Fibroblast of lung (primary cell): Measurements from ENCODE around the gene COBL. TPM values are rescaled to one million over a fixed set of nuclear protein-coding genes. Genes with fewer than 3 reads are reported as not detected.

ENCODE experiments used
- DNase-seq, 2 donors: peaks; one replicate each; pipeline versions ENCODE4 v3.0.0 to v3.0.0-alpha.2; 2010; ENCODE audit warnings: low read depth in 2 of 2
- H2AFZ ChIP-seq: 2 replicates; pipeline ENCODE4 v1.5.1; 2012; ENCODE audit warnings: low read length, control low read depth, inconsistent platforms
- H3K27ac ChIP-seq: 2 replicates; pipeline ENCODE4 v1.5.1; 2011; ENCODE audit warnings: low read length, control low read depth; ENCODE audit not compliant: insufficient read depth
- H3K27me3 ChIP-seq: 2 replicates; pipeline ENCODE4 v1.5.1; 2011; ENCODE audit warnings: mild to moderate bottlenecking, low read length; ENCODE audit not compliant: control insufficient read depth, insufficient read depth
- H3K36me3 ChIP-seq: 2 replicates; pipeline ENCODE4 v1.5.1; 2011; ENCODE audit warnings: low read length; ENCODE audit not compliant: control insufficient read depth, insufficient read depth
- H3K4me1 ChIP-seq: 2 replicates; pipeline ENCODE4 v1.5.1; 2011; ENCODE audit warnings: low read length; ENCODE audit not compliant: control insufficient read depth, insufficient read depth; ENCODE audit errors: extremely low read depth
- H3K4me2 ChIP-seq: 2 replicates; pipeline ENCODE4 v1.5.1; 2011; ENCODE audit warnings: low read length, control low read depth; ENCODE audit not compliant: insufficient read depth; ENCODE audit errors: extremely low read depth
- H3K4me3 ChIP-seq, 4 experiments: fragments of 200-600 bp in 1 of 4; sonication (generic) in 1 of 4; replicated peaks in 1 of 4; 2 replicates each; pipeline ENCODE4 v1.5.1; 2011 to 2016; ENCODE audit warnings: low read length in 4 of 4, low read depth in 3 of 4, mild to moderate bottlenecking in 3 of 4, control low read depth in 2 of 4, inconsistent platforms in 1 of 4, mixed read lengths in 1 of 4; ENCODE audit not compliant: insufficient read depth in 1 of 4; ENCODE audit errors: control extremely low read depth in 1 of 4
- H3K79me2 ChIP-seq: 2 replicates; pipeline ENCODE4 v1.5.1; 2012; ENCODE audit warnings: mild to moderate bottlenecking, low read length, inconsistent platforms; ENCODE audit not compliant: control insufficient read depth, insufficient read depth
- H3K9ac ChIP-seq: 2 replicates; pipeline ENCODE4 v1.5.1; 2011; ENCODE audit warnings: mild to moderate bottlenecking, low read length, control low read depth; ENCODE audit not compliant: insufficient read depth
- H3K9me3 ChIP-seq: 2 replicates; pipeline ENCODE4 v1.5.1; 2012; ENCODE audit warnings: low read depth, low read length; ENCODE audit not compliant: control insufficient read depth, insufficient read depth
- H4K20me1 ChIP-seq: 2 replicates; pipeline ENCODE4 v1.5.1; 2011; ENCODE audit warnings: low read length; ENCODE audit not compliant: control insufficient read depth, insufficient read depth; ENCODE audit errors: extremely low read depth
- EZH2 ChIP-seq: IDR thresholded peaks from 2 replicates; pipeline ENCODE4 v1.5.1; 2012; ENCODE audit warnings: low read length, control low read depth, mild to moderate bottlenecking; ENCODE audit errors: missing control alignments
- polyA plus RNA-seq, 2 donors: library from polyadenylated mRNA; depleted of rRNA in 1 of 2; stranded (reverse) in 1 of 2; unstranded in 1 of 2; fragments of >200 nt; gene quantifications; 2 replicates each; pipeline ENCODE4 v1.2.1, GENCODE V29; 2011 to 2012; ENCODE audit warnings: missing spikeins in 1 of 2
- total RNA-seq: library from RNA; depleted of rRNA; stranded (reverse); fragments of >200 nt; gene quantifications from 2 replicates; pipeline ENCODE4 v1.2.1, GENCODE V29; 2014
- TF ChIP-seq, protein P1 (sequence below), 2 donors: IDR thresholded peaks in 1 of 2; conservative IDR thresholded peaks in 1 of 2; 1 replicate in 1 of 2; 2 replicates in 1 of 2; pipeline ENCODE4 v1.5.1; 2011 to 2012; ENCODE audit warnings: low read length in 2 of 2, control low read depth in 1 of 2, inconsistent platforms in 1 of 2, low read depth in 1 of 2, mild to moderate bottlenecking in 1 of 2

COBL gene
- total and polyA plus RNA-seq, 2 donors (not counting 1 experiment from before 2014, with no cell fraction given) = 0.10 to 0.33 TPM

DNA sequence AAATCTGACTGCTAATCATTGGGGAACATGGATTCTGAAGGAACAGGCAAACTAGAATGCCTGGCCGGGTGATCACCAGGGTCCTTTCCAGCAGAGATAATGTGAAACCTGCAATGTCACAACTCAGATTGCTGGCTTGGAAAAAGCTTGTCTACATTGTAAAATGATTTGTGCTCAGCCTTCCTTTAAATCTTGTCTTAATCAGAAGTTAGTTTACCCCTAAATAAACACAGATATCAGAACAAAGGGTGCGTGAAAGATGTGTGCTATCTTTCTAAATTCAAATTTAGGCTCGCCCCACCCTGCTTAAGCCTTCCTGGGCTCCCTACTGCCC lies 26.3 kb downstream of the COBL start:
- no peak for DNase-seq
- Histone ChIP-seq H3K79me2 (no peaks in the 10 kb centered on the region), H3K27me3 (no peaks in the 10 kb centered on the region), H3K9ac (no peak overlapping the region), H3K36me3 (no peaks in the 10 kb centered on the region), H3K4me2 (no peak overlapping the region), H2AFZ (no peak overlapping the region), H4K20me1 (no peaks in the 10 kb centered on the region), H3K27ac (no peak overlapping the region), H3K4me1 (no peaks in the 10 kb centered on the region), H3K4me3 (no peak overlapping the region), H3K9me3 (no peaks in the 10 kb centered on the region)
- TF ChIP-seq, protein P1, sequence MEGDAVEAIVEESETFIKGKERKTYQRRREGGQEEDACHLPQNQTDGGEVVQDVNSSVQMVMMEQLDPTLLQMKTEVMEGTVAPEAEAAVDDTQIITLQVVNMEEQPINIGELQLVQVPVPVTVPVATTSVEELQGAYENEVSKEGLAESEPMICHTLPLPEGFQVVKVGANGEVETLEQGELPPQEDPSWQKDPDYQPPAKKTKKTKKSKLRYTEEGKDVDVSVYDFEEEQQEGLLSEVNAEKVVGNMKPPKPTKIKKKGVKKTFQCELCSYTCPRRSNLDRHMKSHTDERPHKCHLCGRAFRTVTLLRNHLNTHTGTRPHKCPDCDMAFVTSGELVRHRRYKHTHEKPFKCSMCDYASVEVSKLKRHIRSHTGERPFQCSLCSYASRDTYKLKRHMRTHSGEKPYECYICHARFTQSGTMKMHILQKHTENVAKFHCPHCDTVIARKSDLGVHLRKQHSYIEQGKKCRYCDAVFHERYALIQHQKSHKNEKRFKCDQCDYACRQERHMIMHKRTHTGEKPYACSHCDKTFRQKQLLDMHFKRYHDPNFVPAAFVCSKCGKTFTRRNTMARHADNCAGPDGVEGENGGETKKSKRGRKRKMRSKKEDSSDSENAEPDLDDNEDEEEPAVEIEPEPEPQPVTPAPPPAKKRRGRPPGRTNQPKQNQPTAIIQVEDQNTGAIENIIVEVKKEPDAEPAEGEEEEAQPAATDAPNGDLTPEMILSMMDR (conservative IDR thresholded peaks at IDR 0.05 in 1 of 2, IDR thresholded peaks at IDR 0.05 in 1 of 2; ENCODE audit: low read depth in 1 of 2, low read length in 2 of 2) = no peak
- TF ChIP-seq EZH2 = no peak

DNA sequence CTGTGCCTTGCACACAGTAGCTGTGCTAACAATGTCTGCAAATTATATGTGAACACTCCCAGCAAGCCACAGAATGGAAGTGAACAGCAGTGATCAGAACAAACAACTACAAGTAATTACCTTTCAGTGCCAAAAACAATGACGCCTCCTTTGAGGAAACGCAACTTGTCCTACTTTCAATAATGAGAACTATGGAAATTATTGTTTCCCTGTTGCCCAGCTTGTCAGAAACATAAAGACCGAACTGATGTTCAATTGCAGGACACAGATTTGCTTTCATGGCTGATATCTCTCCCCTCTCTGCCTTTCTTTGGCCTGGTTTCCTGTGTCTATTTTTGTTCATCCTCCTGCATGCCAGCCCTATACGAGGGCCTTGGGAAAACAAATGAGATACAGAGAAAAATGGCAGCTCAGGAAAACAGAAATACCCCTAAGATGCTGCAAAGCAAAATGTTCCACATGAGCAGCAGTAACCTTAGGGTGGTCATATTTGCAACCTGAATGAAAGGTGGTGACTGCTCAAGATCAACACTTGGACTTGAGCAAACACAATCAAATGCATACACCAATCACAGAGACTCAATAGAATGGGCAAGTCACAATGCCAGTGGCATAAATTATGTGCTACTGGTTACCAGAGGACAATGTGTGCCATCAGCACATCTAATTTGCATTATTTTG lies 26.8 kb downstream of the COBL start:
- Histone ChIP-seq H3K79me2 (no peaks in the 10 kb centered on the region), H2AFZ (no peak overlapping the region), H3K4me2 (no peak overlapping the region), H3K9ac (no peak overlapping the region), H3K27ac (no peak overlapping the region), H3K27me3 (no peaks in the 10 kb centered on the region), H4K20me1 (no peaks in the 10 kb centered on the region), H3K9me3 (no peaks in the 10 kb centered on the region), H3K4me1 (no peaks in the 10 kb centered on the region), H3K4me3 (no peak overlapping the region), H3K36me3 (no peaks in the 10 kb centered on the region)
- TF ChIP-seq, protein P1 (conservative IDR thresholded peaks at IDR 0.05 in 1 of 2, IDR thresholded peaks at IDR 0.05 in 1 of 2; ENCODE audit: low read depth in 1 of 2, low read length in 2 of 2) = no peak
- TF ChIP-seq EZH2 = no peak
- DNase-seq = no peak

DNA sequence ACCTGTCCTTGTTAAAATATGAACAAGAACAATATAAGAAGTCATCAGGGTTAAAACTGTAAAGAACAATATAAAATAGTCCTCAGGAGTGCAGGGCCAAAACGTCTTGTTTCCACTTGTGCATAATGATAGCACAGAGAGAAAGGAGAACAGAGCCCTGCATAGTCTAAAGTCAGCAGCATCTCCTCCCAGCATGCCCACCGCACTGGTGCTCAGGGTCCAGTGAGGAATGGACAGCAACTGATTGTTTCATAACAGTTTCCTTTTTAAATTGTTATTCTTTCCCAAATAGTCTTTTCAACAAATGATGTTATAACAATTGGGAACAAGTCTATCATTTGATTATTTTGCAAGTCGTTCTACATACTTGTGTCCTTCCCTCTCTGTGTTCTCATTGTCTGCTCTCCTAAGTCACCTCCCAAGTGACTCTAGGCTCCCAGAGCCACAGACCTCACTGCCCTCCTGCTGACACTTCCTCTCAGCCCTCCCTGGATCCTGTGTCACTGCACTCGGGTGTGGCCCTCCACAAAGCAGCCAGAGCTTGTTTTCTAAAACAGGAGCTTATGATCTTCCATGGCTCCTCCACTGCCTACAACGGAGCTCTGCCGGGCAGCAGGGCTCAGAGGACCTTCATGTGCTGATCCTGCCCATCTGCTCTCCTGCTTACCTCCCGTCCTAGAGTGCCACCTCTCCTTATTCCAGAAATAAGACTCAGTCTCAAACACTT lies 27.6 kb downstream of the COBL start:
- Histone ChIP-seq H3K27ac (no peak overlapping the region), H3K36me3 (no peaks in the 10 kb centered on the region), H3K79me2 (no peaks in the 10 kb centered on the region), H3K9me3 (no peaks in the 10 kb centered on the region), H3K4me3 (no peak overlapping the region), H3K4me1 (no peaks in the 10 kb centered on the region), H3K4me2 (no peak overlapping the region), H3K27me3 (no peaks in the 10 kb centered on the region), H3K9ac (no peak overlapping the region), H2AFZ (no peak overlapping the region), H4K20me1 (no peaks in the 10 kb centered on the region)
- TF ChIP-seq, protein P1 (conservative IDR thresholded peaks at IDR 0.05 in 1 of 2, IDR thresholded peaks at IDR 0.05 in 1 of 2; ENCODE audit: low read depth in 1 of 2, low read length in 2 of 2) = no peak
- no peak for TF ChIP-seq EZH2
- no peak for DNase-seq
